PC-3 (cell line): ENCODE data around the gene UGT1A7. TPM values are rescaled to one million over a fixed set of nuclear protein-coding genes. Genes with fewer than 3 reads are reported as not detected.
A peak's percentile ranks its signal among the peaks of the same experiment; 100 is the strongest.

Source experiments
- ATAC-seq: fragments of 200-7000 bp; cut with Tn5 transposase; 2 replicates; pipeline ENCODE4 v1.9.1; 2020; ENCODE audit warnings: mild to moderate bottlenecking, moderate library complexity
- BruUV-seq: library from RNA; stranded (reverse); fragments of 400-500 nt; replicated peaks from 2 replicates; lab custom pipeline; 2021; lab: Mats Ljungman, UMichigan
- CTCF ChIA-PET: fragments of 300-600 bp; sonication (Branson Sonifier 250); formaldehyde crosslinking; loops from one replicate; lab custom pipeline; 2022; ENCODE audit warnings: antibody characterized with exemption; lab: Charles Lee
- POLR2A ChIA-PET: fragments of 300-600 bp; sonication (Branson Sonifier 250); formaldehyde crosslinking; loops from one replicate; lab custom pipeline; 2022; ENCODE audit warnings: antibody characterized with exemption; ENCODE audit not compliant: unreplicated experiment; lab: Charles Lee
- DNase-seq: peaks from one replicate; pipeline ENCODE4 v3.0.0-alpha.2; 2015
- H2AFZ ChIP-seq: fragments of 300-600 bp; sonication (generic); 2 replicates; pipeline ENCODE4 v1.6.0; 2016; ENCODE audit warnings: antibody characterized with exemption, low read length
- H3F3A ChIP-seq: fragments of 300-600 bp; sonication (generic); one replicate; pipeline ENCODE4 v1.6.0; 2017; ENCODE audit warnings: antibody characterized with exemption, low read length, control low read depth, mild to moderate bottlenecking; ENCODE audit not compliant: unreplicated experiment
- H3K27ac ChIP-seq: fragments of 300-600 bp; sonication (generic); 2 replicates; pipeline ENCODE4 v1.5.1; 2016; ENCODE audit warnings: mild to moderate bottlenecking, low read length
- H3K27me3 ChIP-seq: fragments of 300-600 bp; sonication (generic); 2 replicates; pipeline ENCODE4 v1.6.1; 2016; ENCODE audit warnings: low read length, mixed read lengths
- H3K36me3 ChIP-seq: fragments of 300-600 bp; sonication (generic); 2 replicates; pipeline ENCODE4 v1.6.1; 2016; ENCODE audit warnings: low read depth, mixed run types, low read length, mixed read lengths
- H3K4me1 ChIP-seq: fragments of 300-600 bp; sonication (generic); 2 replicates; pipeline ENCODE4 v1.5.1; 2016; ENCODE audit warnings: low read length; ENCODE audit not compliant: insufficient read depth
- H3K4me2 ChIP-seq: fragments of 300-600 bp; sonication (generic); 2 replicates; pipeline ENCODE4 v1.6.0; 2016; ENCODE audit warnings: low read length
- H3K4me3 ChIP-seq: fragments of 300-600 bp; sonication (generic); 2 replicates; pipeline ENCODE4 v1.5.1; 2016; ENCODE audit warnings: mild to moderate bottlenecking, low read length, mixed read lengths
- H3K79me2 ChIP-seq: fragments of 300-600 bp; sonication (generic); 2 replicates; pipeline ENCODE4 v1.6.1; 2017; ENCODE audit warnings: low read length, mixed read lengths
- H3K9ac ChIP-seq: fragments of 300-600 bp; sonication (generic); 2 replicates; pipeline ENCODE4 v1.6.0; 2016; ENCODE audit warnings: mild to moderate bottlenecking, low read length
- H3K9me2 ChIP-seq: fragments of 300-600 bp; sonication (generic); replicated peaks from 2 replicates; pipeline ENCODE4 v1.6.1; 2016; ENCODE audit warnings: mixed run types, low read length, mixed read lengths
- H3K9me3 ChIP-seq: fragments of 300-600 bp; sonication (generic); 2 replicates; pipeline ENCODE4 v1.6.1; 2016; ENCODE audit warnings: low read length, mixed read lengths
- H4K20me1 ChIP-seq: fragments of 300-600 bp; sonication (generic); 2 replicates; pipeline ENCODE4 v1.6.1; 2016; ENCODE audit warnings: low read length, mixed read lengths
- CTCF ChIP-seq: fragments of 300-600 bp; sonication (generic); conservative IDR thresholded peaks from 2 replicates; pipeline ENCODE4 v1.5.1; 2017; ENCODE audit warnings: antibody characterized with exemption, low read depth, mild to moderate bottlenecking, low read length
- EZH2 ChIP-seq: fragments of 300-600 bp; sonication (generic); IDR thresholded peaks from one replicate; pipeline ENCODE4 v1.6.1; 2017; ENCODE audit warnings: antibody characterized with exemption, mild to moderate bottlenecking, low read length; ENCODE audit not compliant: unreplicated experiment
- EZH2phosphoT487 ChIP-seq: fragments of 300-600 bp; sonication (generic); IDR thresholded peaks from 2 replicates; pipeline ENCODE4 v1.6.1; 2018; ENCODE audit warnings: mild to moderate bottlenecking, antibody characterized with exemption, low read length, borderline replicate concordance
- intact Hi-C: fragments of 100-400 bp; cut with micrococcal nuclease; formaldehyde crosslinking; loops from 2 replicates; pipeline ENCODE4 v1.9.0; 2023
- total RNA-seq: library from RNA; depleted of rRNA; stranded (reverse); fragments of >200 nt; gene quantifications from 2 replicates; pipeline ENCODE4 v1.2.3, GENCODE V29; 2014

The UGT1A7 gene
- total RNA-seq, 1 experiment from 2014 or later = not detected

GRCh38 chr2:233691443-233692433 is 10.0 kb downstream of the UGT1A7 start:
- H3K27me3 ChIP-seq = no peaks in the 10 kb centered on the region
- H3K4me2 ChIP-seq = peak overlapping the region; percentile 63; the same call in 1 of the 2 replicates
- intact Hi-C loops = loop anchor here (2.0 kb wide), 1 partner anchor 15 kb away; no protein-coding TSS in a partner anchor
- no peaks in the 10 kb centered on the region for H3K9me3 ChIP-seq
- TF ChIP-seq EZH2 (no peak), CTCF (no peak), EZH2phosphoT487 (no peak)
- DNase-seq (peak; percentile 21), ATAC-seq (no peak)
- no peaks in the 10 kb centered on the region for H3F3A ChIP-seq
- H3K9ac ChIP-seq = no peak overlapping the region
- no peak overlapping the region for H2AFZ ChIP-seq
- H3K4me3 ChIP-seq = no peak overlapping the region
- H3K4me1 ChIP-seq = peaks cover 38% of the 10 kb centered on the region
- ChIA-PET CTCF (no interaction called here), POLR2A (no interaction called here)
- no peaks in the 10 kb centered on the region for H3K36me3 ChIP-seq
- no peaks in the 10 kb centered on the region for H3K9me2 ChIP-seq
- H3K27ac ChIP-seq = peak overlapping the region; percentile 73
- BruUV-seq = no TSS peak
- no peaks in the 10 kb centered on the region for H3K79me2 ChIP-seq
- no peaks in the 10 kb centered on the region for H4K20me1 ChIP-seq

GRCh38 chr2:233692648-233693047 is 10.9 kb downstream of the UGT1A7 start, which contains the start of gene UGT1A6:
UGT1A6 (plus strand) TSS chr2:233692890; CDS start chr2:233693005, 115 bp downstream.
- no peak within 1 kb of the TSS for H3K4me3 ChIP-seq
- peaks cover 38% of the 10 kb centered on the region for H3K4me1 ChIP-seq
- ATAC-seq (no peak), DNase-seq (no peak)
- no peaks in the 10 kb centered on the region for H3K9me3 ChIP-seq
- H3K4me2 ChIP-seq = no peak within 1 kb of the TSS
- H3K9me2 ChIP-seq = no peaks in the 10 kb centered on the region
- no peak within 1 kb of the TSS for H3K9ac ChIP-seq
- ChIA-PET CTCF (no interaction called here), POLR2A (no interaction called here)
- H3K36me3 ChIP-seq = no peaks in the 10 kb centered on the region
- no peaks in the 10 kb centered on the region for H3K27me3 ChIP-seq
- no peak within 1 kb of the TSS for H2AFZ ChIP-seq
- BruUV-seq = no TSS peak
- no peak within 1 kb of the TSS for H3K27ac ChIP-seq
- TF ChIP-seq EZH2 = no peak
- TF ChIP-seq CTCF = no peak
- TF ChIP-seq EZH2phosphoT487 = no peak
- H3K79me2 ChIP-seq = no peaks in the 10 kb centered on the region
- no peaks in the 10 kb centered on the region for H4K20me1 ChIP-seq
- intact Hi-C loops = no loop called here
- H3F3A ChIP-seq = no peaks in the 10 kb centered on the region

DNA sequence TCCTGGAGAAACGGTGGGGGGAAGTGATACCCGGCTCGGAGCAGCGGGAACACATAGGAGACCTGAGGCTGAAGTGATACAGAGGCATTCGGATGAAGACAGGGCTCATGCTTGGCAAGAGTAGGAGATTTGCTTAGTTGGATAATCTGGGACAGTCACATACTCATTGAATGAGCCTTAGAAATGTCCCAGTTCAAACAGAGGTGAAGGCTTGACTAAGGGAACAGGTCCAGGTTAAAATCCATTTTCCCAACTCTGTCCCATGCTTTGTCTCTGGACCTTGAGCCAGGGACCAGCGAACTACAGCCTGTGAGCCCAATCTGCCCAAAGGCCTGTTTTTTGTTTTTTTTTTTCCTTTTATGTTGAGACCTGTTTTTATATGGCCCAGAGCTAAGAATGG is 12.3 kb downstream of the UGT1A7 start:
- no TSS peak for BruUV-seq
- no peak for TF ChIP-seq CTCF
- TF ChIP-seq EZH2 = no peak
- no peak for TF ChIP-seq EZH2phosphoT487
- Histone ChIP-seq H3K36me3 (no peaks in the 10 kb centered on the region), H4K20me1 (no peaks in the 10 kb centered on the region), H2AFZ (no peak overlapping the region), H3K27me3 (no peaks in the 10 kb centered on the region), H3K27ac (no peak overlapping the region), H3K4me2 (no peak overlapping the region), H3K9me3 (no peaks in the 10 kb centered on the region), H3K9ac (no peak overlapping the region), H3K4me3 (no peak overlapping the region), H3F3A (no peaks in the 10 kb centered on the region), H3K79me2 (no peaks in the 10 kb centered on the region), H3K9me2 (no peaks in the 10 kb centered on the region), H3K4me1 (peaks cover 31% of the 10 kb centered on the region)
- DNase-seq (no peak), ATAC-seq (no peak)
- CTCF ChIA-PET = no interaction called here
- POLR2A ChIA-PET = no interaction called here
- intact Hi-C loops = no loop called here
